Endothelial cell of umbilical vein (primary cell): ENCODE results near the gene CSTA. TPM values are rescaled to one million over a fixed set of nuclear protein-coding genes. Genes with fewer than 3 reads are reported as not detected.

Source experiments
- BruUV-seq: library from RNA; stranded (reverse); fragments of 400-500 nt; replicated peaks from 2 replicates; lab custom pipeline; 2021; lab: Mats Ljungman, UMichigan
- CTCF ChIA-PET: fragments of 300-600, 350-600 bp; sonication (Branson Sonifier 250); formaldehyde crosslinking; loops from one replicate; lab custom pipeline; 2021; ENCODE audit warnings: antibody characterized with exemption, inconsistent platforms; lab: Charles Lee
- POLR2A ChIA-PET: fragments of 300-600, 350-600 bp; sonication (Branson Sonifier 250); formaldehyde crosslinking; loops from one replicate; lab custom pipeline; 2021; ENCODE audit warnings: antibody characterized with exemption, inconsistent platforms; lab: Charles Lee
- DNase-seq: peaks from one replicate; pipeline ENCODE4 v3.0.0-alpha.2; 2011; ENCODE audit warnings: low read depth, low spot score
- FAIRE-seq: peaks from 2 replicates; lab custom pipeline; 2011; peaks lifted over from hg19 to GRCh38; lab: Jason Lieb, UNC
- H2AFZ ChIP-seq: 2 replicates; pipeline ENCODE4 v1.6.0; 2012; ENCODE audit warnings: low read depth, low read length, control low read depth, inconsistent platforms
- H3K27ac ChIP-seq: 2 replicates; pipeline ENCODE4 v1.5.1; 2011; ENCODE audit warnings: low read depth, mild to moderate bottlenecking, control low read depth, low read length, moderate library complexity; ENCODE audit not compliant: insufficient read depth
- H3K27me3 ChIP-seq, 2 experiments: 2 replicates each; pipeline versions ENCODE4 v1.6.0 to v1.6.1; 2011; ENCODE audit warnings: low read length in 2 of 2, mixed read lengths in 1 of 2; ENCODE audit not compliant: control insufficient read depth in 2 of 2, insufficient read depth in 2 of 2
- H3K36me3 ChIP-seq, 2 experiments: 2 replicates in 1 of 2; 3 replicates in 1 of 2; pipeline ENCODE4 v1.5.1; 2011; ENCODE audit warnings: low read length in 2 of 2, mild to moderate bottlenecking in 1 of 2, moderate library complexity in 1 of 2; ENCODE audit not compliant: control insufficient read depth in 2 of 2, insufficient read depth in 2 of 2; ENCODE audit errors: extremely low read depth in 1 of 2
- H3K4me1 ChIP-seq: 3 replicates; pipeline ENCODE4 v1.5.1; 2011; ENCODE audit warnings: mild to moderate bottlenecking, low read length; ENCODE audit not compliant: control insufficient read depth, insufficient read depth; ENCODE audit errors: extremely low read depth
- H3K4me2 ChIP-seq: 2 replicates; pipeline ENCODE4 v1.6.1; 2011; ENCODE audit warnings: low read length, control low read depth, mixed read lengths; ENCODE audit not compliant: insufficient read depth
- H3K4me3 ChIP-seq, 3 experiments: fragments of 200-600 bp in 1 of 3; sonication (generic), shearing (Covaris generic) in 1 of 3; replicated peaks in 1 of 3; 2 replicates each; pipeline ENCODE4 v1.5.1; 2011 to 2016; ENCODE audit warnings: control low read depth in 3 of 3, low read length in 3 of 3, mild to moderate bottlenecking in 2 of 3, inconsistent platforms in 1 of 3, low read depth in 1 of 3, moderate library complexity in 1 of 3; ENCODE audit not compliant: insufficient read depth in 1 of 3
- H3K79me2 ChIP-seq: 2 replicates; pipeline ENCODE4 v1.6.0; 2012; ENCODE audit warnings: low read length, inconsistent platforms; ENCODE audit not compliant: control insufficient read depth, insufficient read depth
- H3K9ac ChIP-seq: replicated peaks from 2 replicates; pipeline ENCODE3; 2011; ENCODE audit warnings: low read length, control low read depth; ENCODE audit not compliant: insufficient read depth; ENCODE audit errors: extremely low read depth
- H3K9me1 ChIP-seq: replicated peaks from 3 replicates; pipeline ENCODE4 v1.6.0; 2011; ENCODE audit warnings: mild to moderate bottlenecking, low read length; ENCODE audit not compliant: control insufficient read depth, insufficient read depth; ENCODE audit errors: extremely low read depth
- H3K9me3 ChIP-seq: replicated peaks from 2 replicates; pipeline ENCODE4 v1.5.1; 2012; ENCODE audit warnings: low read length, inconsistent platforms; ENCODE audit not compliant: control insufficient read depth, insufficient read depth
- H4K20me1 ChIP-seq: replicated peaks from 2 replicates; pipeline ENCODE3; 2011; ENCODE audit warnings: mild to moderate bottlenecking, low read length; ENCODE audit not compliant: control insufficient read depth, insufficient read depth; ENCODE audit errors: extremely low read depth
- CTCF ChIP-seq, 2 donors: IDR thresholded peaks; 1 replicate in 1 of 2; 2 replicates in 1 of 2; pipeline ENCODE4 v1.5.1; 2011; ENCODE audit warnings: low read length in 2 of 2, mild to moderate bottlenecking in 2 of 2, moderate library complexity in 2 of 2, control low read depth in 1 of 2, inconsistent platforms in 1 of 2, low read depth in 1 of 2; ENCODE audit not compliant: insufficient read depth in 1 of 2; ENCODE audit errors: extremely low read depth in 1 of 2
- EZH2 ChIP-seq: IDR thresholded peaks from 2 replicates; pipeline ENCODE4 v1.6.1; 2012; ENCODE audit warnings: borderline replicate concordance, low read depth, mild to moderate bottlenecking, moderate library complexity, low read length, inconsistent platforms; ENCODE audit not compliant: severe bottlenecking
- FOS ChIP-seq: IDR thresholded peaks from 2 replicates; pipeline ENCODE4 v1.6.1; 2011; ENCODE audit warnings: mild to moderate bottlenecking, low read length, moderate library complexity, borderline replicate concordance; ENCODE audit not compliant: insufficient read depth
- GATA2 ChIP-seq: IDR thresholded peaks from 2 replicates; pipeline ENCODE4 v1.7.0; 2011; ENCODE audit warnings: low read depth, mild to moderate bottlenecking, moderate library complexity, mixed read lengths, low read length; ENCODE audit not compliant: insufficient read length, insufficient read depth
- JUN ChIP-seq: IDR thresholded peaks from 2 replicates; pipeline ENCODE4 v1.6.1; 2011; ENCODE audit warnings: borderline replicate concordance, low read depth; ENCODE audit not compliant: insufficient read length, insufficient read depth
- MAX ChIP-seq: IDR thresholded peaks from 2 replicates; pipeline ENCODE4 v1.6.1; 2011; ENCODE audit not compliant: insufficient read depth, insufficient read length
- MYC ChIP-seq: IDR thresholded peaks from one replicate; pipeline ENCODE4 v1.6.1; 2011; ENCODE audit warnings: mild to moderate bottlenecking, low read depth, low read length
- POLR2A ChIP-seq: IDR thresholded peaks from 2 replicates; pipeline ENCODE4 v1.6.1; 2012; ENCODE audit warnings: low read depth, mild to moderate bottlenecking, control low read depth, low read length
- POLR2AphosphoS5 ChIP-seq: IDR thresholded peaks from 2 replicates; pipeline ENCODE4 v1.6.1; 2012; ENCODE audit warnings: low read depth, mild to moderate bottlenecking, control low read depth, low read length, moderate library complexity; ENCODE audit not compliant: insufficient read depth
- dilution Hi-C: fragments of 300-500 bp; cut with MboI; formaldehyde crosslinking; loops from one replicate; pipeline ENCODE4 v1.15.0; 2019; ENCODE audit warnings: low sequenced_read_pairs; ENCODE audit not compliant: extremely low pct_ligation_motif_present
- intact Hi-C: fragments of 100-400 bp; cut with micrococcal nuclease; formaldehyde crosslinking; loops from one replicate; pipeline ENCODE4 v1.10.0; 2022
- polyA plus RNA-seq, 4 experiments: library from polyadenylated mRNA; depleted of rRNA in 3 of 4; stranded (reverse) in 3 of 4; unstranded in 1 of 4; fragments of >200 nt; gene quantifications; 2 replicates each; pipeline versions ENCODE4 v1.2.1 to v1.2.3, GENCODE V29; 2011 to 2012; ENCODE audit warnings: missing spikeins in 1 of 4
- total RNA-seq: library from RNA; stranded (reverse); gene quantifications from 2 replicates; pipeline ENCODE4 v1.2.3, GENCODE V29; 2021

The CSTA gene
- total and polyA plus RNA-seq, 2 donors (not counting 3 experiments of a cell fraction or from before 2014, with no cell fraction given), result not detected

GRCh38 chr3:122389197-122389596 is 64.1 kb downstream of the CSTA start:
- Histone ChIP-seq H3K27me3 (no peaks in the 10 kb centered on the region), H2AFZ (no peak overlapping the region), H3K27ac (no peak overlapping the region), H3K36me3 (no peaks in the 10 kb centered on the region), H3K9me3 (no peaks in the 10 kb centered on the region), H3K9me1 (no peaks in the 10 kb centered on the region), H3K4me2 (no peak overlapping the region), H3K9ac (no peak overlapping the region), H4K20me1 (no peaks in the 10 kb centered on the region), H3K79me2 (no peaks in the 10 kb centered on the region), H3K4me3 (no peak overlapping the region), H3K4me1 (peaks cover 3% of the 10 kb centered on the region)
- ChIA-PET CTCF (interaction anchor here (1.6 to 5.4 kb wide), 2 partner anchors 290 to 842 kb away, joined by 4 to 120 read pairs; partner anchors contain the start of gene PARP14), POLR2A (no interaction called here)
- intact Hi-C loops, result no loop called here
- FAIRE-seq (no peak), DNase-seq (no peak)
- dilution Hi-C loops, result no loop called here
- BruUV-seq, result no TSS peak
- TF ChIP-seq MAX (no peak), GATA2 (no peak), JUN (no peak), MYC (no peak), FOS (no peak), POLR2A (no peak), POLR2AphosphoS5 (no peak), EZH2 (no peak), CTCF (IDR thresholded peaks at IDR 0.05; ENCODE audit: extremely low read depth in 1 of 2, insufficient read depth in 1 of 2, low read depth in 1 of 2, low read length in 2 of 2) (no peak)
